C4-2B (cell line): ENCODE results near the gene GIPR.
"Not testable (repeated sequence)": the region's sequence is repeated elsewhere in the genome, so short reads cannot be mapped to it uniquely, and the experiment has no call there.

Experiments
- H3K27ac ChIP-seq: fragments of 450-650 bp; 2 replicates; pipeline ENCODE4 v1.5.1; 2017
- CTCF ChIP-seq: fragments of 450-650 bp; conservative IDR thresholded peaks from 2 replicates; pipeline ENCODE4 v1.5.1; 2017; ENCODE audit warnings: mild to moderate bottlenecking
- ZFX ChIP-seq: fragments of 450-650 bp; IDR thresholded peaks from 2 replicates; pipeline ENCODE4 v1.6.1; 2017

The GIPR gene

GRCh38 chr19:45682117-45682516 is 14.1 kb downstream of the GIPR start:
- H3K27ac ChIP-seq, result peak overlapping the region; percentile 55
- TF ChIP-seq ZFX, result no peak
- TF ChIP-seq CTCF, result no peak

- TF ChIP-seq ZFX, result no peak
- no peak for TF ChIP-seq CTCF
- no peak overlapping the region for H3K27ac ChIP-seq
Observed at GRCh38 chr19:45682908-45683307, 14.9 kb downstream of the GIPR start.

GRCh38 chr19:45685045-45685444 is 17.0 kb downstream of the GIPR start:
- H3K27ac ChIP-seq, result not testable (repeated sequence)

- no peak for TF ChIP-seq CTCF
- no peak for TF ChIP-seq ZFX
- H3K27ac ChIP-seq, result no peak overlapping the region
Observed at GRCh38 chr19:45687599-45687998, 19.6 kb downstream of the GIPR start.

GRCh38 chr19:45691516-45692186 is 23.6 kb downstream of the GIPR start, which contains the start of gene SNRPD2:
Gene SNRPD2, minus strand, starts transcription at chr19:45691953. Its CDS starts 65 bp downstream, at chr19:45691888.
- peak within 1 kb of the TSS; percentile 86 for H3K27ac ChIP-seq
- TF ChIP-seq CTCF, result no peak
- peak; percentile 37; the same call in 1 of the 2 replicates for TF ChIP-seq ZFX

- TF ChIP-seq CTCF, result no peak
- TF ChIP-seq ZFX, result no peak; the same call in 1 of the 2 replicates
- H3K27ac ChIP-seq, result peak within 1 kb of the TSS; percentile 86
Observed at GRCh38 chr19:45692187-45693105, 24.4 kb downstream of the GIPR start, which contains the start of gene QPCTL. Gene QPCTL, plus strand, starts transcription at chr19:45692666. Its CDS starts 38 bp downstream, at chr19:45692704.

GRCh38 chr19:45693106-45693788 is 25.2 kb downstream of the GIPR start:
- TF ChIP-seq CTCF (peak; percentile 87), ZFX (no peak)
- H3K27ac ChIP-seq, result peak overlapping the region; percentile 86
